Ammon's horn (tissue), 1 donor: Measurements from ENCODE around the gene PIK3C2G.
"Not testable (repeated sequence)": the region's sequence is repeated elsewhere in the genome, so short reads cannot be mapped to it uniquely, and the experiment has no call there.

Source experiments
- DNase-seq: peaks from one replicate; pipeline ENCODE4 v3.0.0-alpha.2; 2016; ENCODE audit warnings: low spot score

PIK3C2G gene

DNA sequence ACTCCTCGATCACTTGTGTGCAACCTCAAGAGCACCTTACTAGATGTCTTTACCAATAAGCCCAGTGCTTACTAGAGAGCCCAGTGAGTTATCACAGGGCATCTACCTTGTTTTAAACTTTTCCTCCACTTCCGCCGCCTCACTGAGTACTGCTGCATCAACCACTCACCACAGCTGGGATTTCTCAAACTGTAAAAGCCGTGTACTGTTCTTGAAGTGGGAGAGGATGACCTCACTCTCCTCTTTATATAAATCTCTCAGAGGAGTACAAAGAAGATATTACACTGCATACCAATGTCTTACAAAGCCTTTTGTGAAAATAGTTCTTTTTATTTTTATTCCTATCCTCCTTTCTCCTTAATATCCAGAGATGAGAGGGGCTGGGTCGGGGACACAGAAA is 382.4 kb downstream of the PIK3C2G start:
- DNase-seq: no peak

DNA sequence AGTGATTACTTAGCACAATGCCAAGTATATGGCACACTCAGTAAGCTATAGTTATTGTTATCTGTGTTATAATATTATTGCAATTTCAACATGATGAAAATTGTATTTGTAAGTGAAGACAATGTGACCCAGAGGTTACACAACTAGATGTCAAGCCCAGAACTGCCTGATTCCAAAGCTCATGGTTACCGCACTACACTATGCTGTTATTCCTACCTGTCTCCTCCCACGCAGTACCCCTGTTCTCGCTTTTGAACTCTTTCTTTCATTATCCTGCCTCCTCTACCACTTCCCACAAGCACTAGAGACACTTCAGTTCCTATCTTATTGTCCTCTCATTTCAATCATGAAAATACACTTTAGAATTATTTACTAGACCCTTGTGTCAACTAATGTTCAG is 383.2 kb downstream of the PIK3C2G start:
- no peak for DNase-seq

- no peak for DNase-seq
These were observed 385.1 kb downstream of the PIK3C2G start for GRCh38 chr12:18646286-18646890.

DNA sequence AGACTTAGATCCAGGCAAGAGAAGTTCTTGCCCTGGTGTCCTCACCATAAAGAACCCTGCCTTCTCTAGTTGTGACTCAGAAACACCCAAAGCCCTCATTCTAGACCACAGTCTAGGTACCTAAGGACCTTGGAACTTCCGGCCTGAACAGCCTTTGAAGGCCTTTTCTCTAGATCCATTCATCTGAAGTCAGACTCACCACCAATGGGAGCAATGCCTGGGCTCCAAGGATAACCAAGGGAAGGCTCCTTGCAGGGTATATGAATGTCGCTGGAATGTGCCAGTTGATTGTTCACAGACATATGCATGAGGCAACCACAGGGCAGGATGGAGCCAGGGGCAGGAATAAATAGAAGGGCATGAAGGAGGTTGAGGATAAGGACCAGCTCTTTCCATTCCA is 390.2 kb downstream of the PIK3C2G start:
- no peak for DNase-seq

GRCh38 chr12:18652596-18652995 is 391.3 kb downstream of the PIK3C2G start:
- DNase-seq: no peak

DNA sequence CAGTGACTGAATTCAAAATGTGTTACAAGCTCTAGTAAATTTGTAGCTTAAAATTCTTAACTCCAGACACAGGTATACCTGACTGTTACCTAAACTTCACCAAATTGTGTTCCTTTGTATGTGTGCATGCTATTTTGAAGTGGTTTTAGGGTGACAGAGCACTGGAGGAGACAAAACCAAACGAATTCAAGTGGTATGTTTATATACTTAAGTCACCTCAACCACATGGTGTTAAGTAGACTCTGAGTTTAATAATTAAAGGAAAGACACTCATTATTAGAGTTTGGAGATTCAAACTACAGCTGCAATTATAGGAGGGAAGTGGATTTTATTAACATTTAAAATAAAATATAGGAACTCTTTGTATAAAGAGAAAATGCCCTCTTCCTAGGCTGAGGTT is 392.1 kb downstream of the PIK3C2G start:
- no peak for DNase-seq

GRCh38 chr12:18655351-18655750 is 394.0 kb downstream of the PIK3C2G start:
- no peak for DNase-seq

DNA sequence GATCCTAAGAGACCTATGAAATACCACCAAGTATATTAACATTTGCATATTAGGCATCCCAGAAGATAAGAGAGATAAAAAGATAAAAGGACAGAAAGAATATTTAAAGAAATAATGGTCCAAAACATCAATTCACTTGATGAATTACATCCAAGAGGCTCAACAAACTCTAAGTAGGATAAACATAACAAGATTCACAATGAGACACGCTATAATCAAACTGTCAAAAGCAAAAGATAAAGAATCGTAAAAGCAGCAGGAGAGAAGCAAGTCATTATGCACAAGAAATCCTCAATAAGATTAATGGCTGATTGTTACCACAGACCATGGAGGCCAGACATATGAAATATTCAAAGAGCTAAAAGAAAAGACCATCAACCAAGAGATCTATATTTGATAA is 396.9 kb downstream of the PIK3C2G start:
- DNase-seq: no peak

DNA sequence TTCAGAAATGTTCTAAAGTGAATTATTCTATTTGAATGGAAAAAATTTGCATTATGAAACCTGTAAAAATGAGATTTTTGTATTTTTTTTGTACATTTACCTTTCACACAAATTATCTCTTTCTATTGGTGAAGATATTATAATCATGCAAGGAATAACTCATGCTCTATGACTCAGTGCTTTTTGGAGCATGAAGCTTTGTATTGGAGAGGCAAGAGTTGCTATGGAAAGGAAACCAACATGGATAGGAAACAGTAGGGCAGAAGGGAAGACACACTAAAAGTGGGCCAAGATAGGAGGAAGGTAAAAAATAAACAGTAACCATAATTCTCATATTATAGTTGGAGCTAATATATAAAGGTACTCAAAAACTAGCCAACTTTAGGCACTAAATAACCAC is 397.5 kb downstream of the PIK3C2G start:
- no peak for DNase-seq

DNA sequence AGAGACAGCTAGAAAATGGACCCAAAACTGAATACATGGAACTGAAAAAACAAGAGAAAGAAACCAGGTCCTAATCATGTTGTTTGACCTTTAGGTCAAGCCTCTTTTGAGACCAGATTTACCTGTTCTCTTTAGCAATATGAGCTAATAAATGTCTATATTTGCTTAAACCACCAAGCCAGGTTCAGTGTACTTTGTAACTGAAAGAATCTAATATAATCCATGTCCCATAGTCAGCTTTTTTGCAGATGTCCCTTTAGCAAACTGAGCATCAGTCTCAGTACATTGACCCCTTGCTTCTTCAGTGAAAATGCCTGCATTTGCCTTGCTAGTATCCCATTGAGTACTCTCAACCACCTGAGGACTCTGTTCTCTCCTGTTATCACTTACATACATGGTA is 414.8 kb downstream of the PIK3C2G start:
- no peak for DNase-seq

DNA sequence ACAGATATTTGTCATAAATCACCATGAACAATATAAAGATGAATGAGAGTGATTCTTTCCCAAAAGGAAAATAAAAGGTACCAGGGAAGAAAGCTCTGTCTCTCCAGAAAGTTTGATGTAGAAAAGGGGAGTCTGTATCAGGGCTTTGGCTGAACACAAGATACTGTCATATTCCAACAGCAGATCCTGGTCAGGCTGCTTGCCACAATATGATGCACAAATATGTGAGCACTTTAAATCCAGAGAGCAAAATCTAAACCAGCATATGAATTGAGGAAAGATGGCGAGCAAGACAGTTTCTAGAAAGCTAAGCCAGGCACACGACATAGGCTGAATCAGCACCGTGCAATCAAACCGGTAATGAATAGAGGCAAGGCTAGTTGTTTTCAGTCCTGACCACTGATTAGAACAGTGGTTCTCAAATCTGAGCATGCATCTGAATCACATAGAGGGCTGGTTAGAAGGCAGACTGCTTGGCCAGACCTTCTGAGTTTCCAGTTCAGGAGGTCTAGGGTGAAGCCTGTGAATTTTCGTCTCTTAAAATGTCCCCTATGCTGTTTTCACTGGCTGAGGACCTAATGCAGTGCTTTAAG is 415.8 kb downstream of the PIK3C2G start:
- no peak for DNase-seq

- no peak for DNase-seq
These were observed 420.5 kb downstream of the PIK3C2G start for GRCh38 chr12:18681818-18682217.

- DNase-seq: no peak
These were observed 422.2 kb downstream of the PIK3C2G start for GRCh38 chr12:18683327-18684013.

DNA sequence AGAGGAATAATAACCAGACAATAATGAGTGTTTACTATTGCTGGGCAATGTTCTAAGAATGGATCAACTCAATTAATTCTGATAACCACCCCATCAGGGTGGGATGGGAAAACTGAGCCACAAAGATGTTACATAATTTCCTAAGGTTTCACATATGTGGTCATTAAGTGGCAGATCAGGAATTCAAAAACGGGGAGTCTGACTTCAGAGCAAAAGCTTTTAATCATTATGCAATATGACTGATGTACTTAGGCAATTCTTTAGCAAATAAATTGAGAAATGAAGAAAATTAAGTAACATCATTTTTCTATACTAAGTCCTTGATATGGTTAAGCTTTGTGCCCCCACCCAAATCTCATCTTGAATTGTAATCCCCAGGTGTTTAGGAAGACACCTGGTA is 423.1 kb downstream of the PIK3C2G start:
- no peak for DNase-seq

DNA sequence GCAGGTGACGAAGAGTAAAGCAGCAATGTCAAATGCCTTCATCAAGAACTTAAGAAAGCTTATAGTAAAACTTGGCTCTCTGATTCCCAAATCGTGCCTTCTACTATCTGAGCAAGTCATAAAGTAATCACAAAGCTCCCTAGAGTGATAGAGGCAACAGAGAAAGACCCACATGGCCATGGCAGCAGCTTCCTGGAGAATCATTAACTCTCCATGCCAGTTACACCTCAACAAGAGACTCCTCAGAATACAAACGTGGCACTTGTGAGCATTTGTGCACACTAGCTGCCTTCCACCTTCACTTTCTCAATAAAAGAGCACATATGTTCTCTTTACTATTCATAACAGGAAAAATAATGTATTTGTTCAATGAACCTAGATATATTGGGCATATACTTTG is 428.5 kb downstream of the PIK3C2G start:
- no peak for DNase-seq

DNA sequence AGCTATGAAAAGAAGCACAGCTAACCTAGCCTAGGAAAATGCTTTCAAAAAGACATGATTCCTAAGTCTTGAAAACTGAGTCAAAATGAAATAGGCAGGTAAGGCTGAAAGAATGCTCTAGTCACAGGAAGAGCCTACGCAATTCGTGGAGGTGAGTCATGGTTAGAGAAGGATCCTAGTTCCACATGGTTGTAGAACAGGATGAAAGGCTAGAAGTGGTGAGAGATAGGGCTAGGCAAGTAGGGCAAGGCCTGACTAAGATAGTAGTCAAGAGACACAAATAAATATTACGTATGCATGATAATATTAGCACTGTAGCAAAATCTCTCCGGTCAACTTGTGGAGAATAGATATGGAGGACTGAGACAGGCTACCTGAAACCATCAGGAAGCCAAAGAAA is 429.3 kb downstream of the PIK3C2G start:
- DNase-seq: no peak

- DNase-seq: not testable (repeated sequence)
These were observed 432.7 kb downstream of the PIK3C2G start for GRCh38 chr12:18693986-18694385.

- DNase-seq: no peak
These were observed 435.8 kb downstream of the PIK3C2G start for GRCh38 chr12:18696971-18697602.
